ENCODE measurements around the gene BACH2.
A peak's percentile ranks its signal among the peaks of the same experiment; 100 is the strongest.
"Not testable (repeated sequence)": the region's sequence is repeated elsewhere in the genome, so short reads cannot be mapped to it uniquely, and the experiment has no call there.

Gene BACH2

DNA sequence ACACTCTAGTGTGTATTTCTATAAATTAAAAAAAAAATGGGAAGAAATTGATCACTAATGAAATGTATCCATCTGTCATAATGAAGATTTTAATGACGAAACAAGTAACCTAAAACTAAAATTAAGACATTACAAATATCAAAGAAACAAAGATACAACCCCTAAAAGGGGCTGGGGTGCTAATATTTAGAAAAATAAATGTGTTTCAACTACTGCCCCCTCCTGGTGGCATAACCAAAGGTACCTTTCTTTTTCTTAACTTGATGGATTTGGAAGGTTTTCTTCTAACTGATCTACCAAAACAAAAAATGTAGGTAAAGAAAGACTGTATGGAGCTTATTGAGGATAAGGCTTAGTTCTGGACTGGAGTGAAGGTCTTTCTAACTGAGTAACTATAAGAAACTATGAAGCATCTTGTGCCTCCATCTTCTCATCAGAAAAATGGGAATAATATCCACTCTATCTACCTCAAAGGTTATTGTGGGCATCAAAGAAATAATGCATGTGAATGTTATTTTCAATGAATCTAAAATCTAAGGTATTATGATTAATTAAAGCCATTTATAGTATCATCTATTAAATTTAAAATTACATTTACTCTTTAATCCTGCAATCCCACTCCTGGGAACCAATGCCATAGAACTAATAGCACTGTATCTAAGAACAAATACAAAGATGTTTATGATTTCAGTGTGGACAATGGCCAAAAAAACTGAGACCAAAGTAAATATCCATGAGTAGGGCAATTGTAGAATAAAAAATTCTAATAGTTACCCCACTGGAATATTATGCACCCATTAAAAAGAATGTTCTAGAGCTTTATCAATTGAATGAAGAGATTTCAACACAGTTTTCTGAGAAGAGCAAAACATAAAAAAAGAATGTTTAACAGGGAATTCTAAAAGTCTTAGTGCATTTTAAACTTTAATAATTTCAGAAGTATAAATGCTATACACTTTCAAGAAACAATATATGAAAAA is 117.2 kb downstream of the BACH2 start:
- DNase-seq: peak; percentile 51

DNA sequence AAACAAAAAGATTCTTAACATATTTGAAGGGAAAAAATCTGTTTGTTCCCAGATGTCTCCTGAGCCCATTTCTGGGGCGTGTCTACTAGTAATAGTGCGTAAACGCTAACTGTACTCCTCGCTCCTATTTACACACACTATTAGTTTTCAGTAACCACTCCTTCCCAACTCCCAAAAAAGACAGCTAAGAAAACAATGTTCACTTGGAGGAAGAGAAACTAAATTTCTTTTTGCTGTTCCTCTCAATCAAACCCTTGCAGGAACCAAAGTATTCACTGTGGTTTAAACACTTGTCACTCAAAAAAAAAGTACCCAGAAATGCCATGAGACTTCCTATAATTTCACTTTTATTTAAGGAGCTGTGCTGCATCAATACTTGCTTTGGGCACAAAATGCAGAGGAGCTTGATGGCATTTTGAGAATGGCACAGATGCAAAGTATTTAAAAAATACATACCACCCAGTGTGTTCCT is 118.2 kb downstream of the BACH2 start:
- DNase-seq: no peak

DNA sequence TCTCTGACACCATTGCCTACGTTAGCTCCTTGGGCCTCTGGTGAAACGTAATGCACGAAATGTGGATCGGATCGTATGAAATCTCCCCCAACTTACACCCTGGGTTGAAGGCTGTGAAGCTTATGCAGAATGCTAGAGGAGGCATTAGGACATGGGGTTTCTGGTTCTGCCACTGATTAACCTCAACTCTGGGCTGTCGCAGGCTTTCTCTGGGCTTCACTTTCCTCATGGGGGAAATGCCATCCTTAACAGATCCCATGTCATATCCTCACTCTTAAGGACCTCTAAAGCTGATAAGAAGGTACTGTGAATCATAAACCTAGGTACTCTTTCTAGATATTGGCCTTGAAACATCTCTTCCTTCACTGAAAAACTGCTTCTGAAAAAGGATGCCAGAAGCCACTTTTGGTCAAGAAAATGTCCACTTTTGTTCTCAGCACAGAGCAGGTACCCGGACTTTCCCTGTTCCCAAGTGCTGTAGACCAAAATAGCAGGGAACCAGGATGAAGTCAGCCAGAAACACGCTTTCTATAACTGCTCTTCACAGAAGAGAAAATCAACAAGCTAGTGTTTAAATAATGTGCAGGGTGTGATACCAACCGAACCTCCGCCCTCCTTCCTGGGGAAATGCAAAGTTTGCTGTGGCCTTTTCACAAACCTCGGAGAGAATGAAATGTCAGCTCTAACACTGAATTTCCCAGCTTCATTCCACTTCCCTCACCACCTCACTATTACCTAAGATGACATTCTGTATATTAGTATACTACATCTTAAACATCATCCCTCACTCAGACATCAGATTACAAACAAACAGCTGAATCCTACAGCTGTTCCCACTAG is 118.9 kb downstream of the BACH2 start:
- DNase-seq: no peak

DNA sequence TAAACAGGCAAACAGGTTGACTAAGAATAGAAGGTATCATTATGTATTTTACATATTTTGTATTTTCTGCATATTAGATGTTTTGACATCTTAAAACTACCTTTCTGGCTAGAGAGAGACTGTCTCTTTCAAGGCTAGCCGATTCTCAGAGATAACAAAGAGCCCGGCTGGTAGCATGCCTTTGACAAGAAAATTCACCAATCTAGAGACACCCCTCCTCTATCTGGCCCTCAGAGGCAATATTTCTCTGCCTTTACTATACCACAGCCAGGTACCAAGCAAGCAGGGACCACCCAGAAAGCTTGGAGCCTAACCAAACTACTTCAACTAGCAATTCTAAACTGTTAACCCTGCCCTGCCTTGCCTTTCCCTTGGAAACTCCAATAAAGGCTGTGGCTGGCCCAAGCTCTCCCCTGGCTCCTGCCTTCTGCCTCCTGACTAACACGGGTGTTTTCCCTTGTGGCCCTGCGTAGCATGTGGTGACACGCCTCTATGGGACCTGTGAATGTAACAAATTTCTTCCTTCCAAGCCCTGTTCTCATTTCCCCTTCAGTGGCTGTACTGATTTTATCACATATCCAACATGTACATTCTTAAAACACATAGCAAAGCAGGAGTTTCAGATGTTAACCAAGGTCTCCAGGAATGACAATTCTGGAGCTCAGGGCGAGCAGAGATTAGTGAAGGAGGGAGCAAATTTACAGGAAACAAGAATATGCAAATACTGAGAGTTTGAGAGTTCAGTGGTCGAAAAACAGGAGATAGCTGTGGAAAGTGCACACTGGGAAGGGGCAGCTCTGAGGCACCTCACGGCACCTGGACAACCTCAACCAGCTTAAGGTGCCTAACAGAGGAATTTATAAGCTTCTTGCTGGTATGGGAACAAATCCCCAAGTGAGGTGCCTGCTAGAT is 120.8 kb downstream of the BACH2 start:
- peak; percentile 38 for DNase-seq

DNA sequence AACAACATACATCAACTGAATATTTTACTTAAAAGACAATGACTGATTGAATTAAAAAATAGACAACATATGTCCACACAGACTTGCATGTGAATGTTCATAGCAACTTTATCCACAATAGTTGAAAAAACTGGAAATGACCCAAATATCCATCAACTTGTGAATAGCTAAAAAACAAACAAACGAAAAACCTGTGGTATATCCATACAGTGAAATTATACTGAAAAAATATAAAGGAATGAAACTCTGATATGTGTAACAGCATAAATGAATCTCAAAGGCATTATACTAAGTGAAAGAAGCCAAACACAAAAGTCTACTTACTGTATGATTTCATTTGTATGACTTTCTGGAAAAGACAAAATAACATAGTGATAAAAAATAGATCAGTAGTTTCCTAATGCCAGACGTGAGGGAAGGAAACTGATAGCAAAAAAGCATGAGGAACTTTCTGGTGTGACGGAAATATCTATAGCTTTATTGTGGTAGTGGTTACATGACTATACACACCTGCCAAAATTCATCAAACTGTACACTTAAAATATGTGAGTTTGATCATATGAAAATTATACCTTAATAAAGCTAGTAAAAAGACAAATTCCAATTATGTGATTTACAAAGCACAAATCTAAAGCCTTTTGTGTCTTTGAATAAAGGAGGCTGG is 123.2 kb downstream of the BACH2 start:
- no peak for DNase-seq

DNA sequence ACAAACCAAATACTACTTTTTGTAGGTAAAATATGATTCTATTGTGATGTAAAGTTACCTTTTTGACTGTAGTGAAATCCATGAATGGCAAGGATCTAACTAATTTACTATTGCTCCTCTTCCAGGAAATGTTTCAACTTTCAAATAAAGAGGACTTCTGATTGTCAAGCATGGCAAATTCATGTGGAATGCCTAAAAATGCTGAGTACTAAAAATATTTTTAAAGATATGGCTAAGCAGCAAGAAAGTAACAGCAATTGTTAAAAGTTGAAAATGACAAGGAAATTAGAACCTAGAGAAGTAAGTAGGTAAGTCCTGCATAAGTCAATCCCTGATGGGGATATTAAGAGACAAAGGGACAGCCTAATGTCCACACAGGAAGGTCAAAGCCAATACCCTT is 126.0 kb downstream of the BACH2 start:
- no peak for DNase-seq

DNA sequence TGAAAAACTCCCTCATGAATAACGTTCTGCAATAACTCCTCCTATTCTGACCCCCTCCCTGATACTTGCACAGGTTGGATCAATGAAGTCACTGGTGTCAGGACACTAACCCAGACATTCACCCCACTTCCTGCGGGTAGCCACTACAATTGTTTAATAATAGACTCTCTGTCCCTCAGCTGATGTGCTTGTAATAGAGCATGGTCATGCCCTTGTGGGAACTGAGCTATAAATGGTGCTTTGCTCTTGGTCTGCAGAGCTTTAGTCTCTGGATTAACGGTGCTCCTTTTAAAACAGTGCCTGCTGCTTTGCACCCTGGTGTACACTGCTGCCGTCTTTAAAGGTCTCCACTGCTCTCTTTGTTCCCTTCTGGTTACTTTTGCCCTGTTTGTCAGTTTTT is 127.3 kb downstream of the BACH2 start:
- DNase-seq: no peak

DNA sequence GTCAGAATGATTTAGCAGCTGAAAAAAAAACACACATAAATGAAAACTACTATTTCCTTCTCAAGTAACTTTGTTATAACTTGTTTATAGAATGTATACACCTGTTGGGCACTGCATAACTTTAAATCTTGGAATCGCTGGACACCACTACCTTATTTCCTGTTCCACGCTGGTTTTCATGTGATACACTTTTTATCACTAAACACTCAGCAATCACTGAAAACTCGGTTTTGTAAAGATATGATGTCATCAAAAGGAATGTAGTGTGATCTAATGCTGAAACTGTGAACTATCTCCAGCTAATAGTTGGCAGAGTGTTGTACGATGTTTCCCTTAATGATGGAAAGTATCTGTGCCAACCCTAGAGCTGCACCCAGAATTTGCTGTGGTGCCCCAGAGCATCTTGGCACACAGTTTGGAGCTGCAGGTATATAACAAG is 127.9 kb downstream of the BACH2 start:
- no peak for DNase-seq

DNA sequence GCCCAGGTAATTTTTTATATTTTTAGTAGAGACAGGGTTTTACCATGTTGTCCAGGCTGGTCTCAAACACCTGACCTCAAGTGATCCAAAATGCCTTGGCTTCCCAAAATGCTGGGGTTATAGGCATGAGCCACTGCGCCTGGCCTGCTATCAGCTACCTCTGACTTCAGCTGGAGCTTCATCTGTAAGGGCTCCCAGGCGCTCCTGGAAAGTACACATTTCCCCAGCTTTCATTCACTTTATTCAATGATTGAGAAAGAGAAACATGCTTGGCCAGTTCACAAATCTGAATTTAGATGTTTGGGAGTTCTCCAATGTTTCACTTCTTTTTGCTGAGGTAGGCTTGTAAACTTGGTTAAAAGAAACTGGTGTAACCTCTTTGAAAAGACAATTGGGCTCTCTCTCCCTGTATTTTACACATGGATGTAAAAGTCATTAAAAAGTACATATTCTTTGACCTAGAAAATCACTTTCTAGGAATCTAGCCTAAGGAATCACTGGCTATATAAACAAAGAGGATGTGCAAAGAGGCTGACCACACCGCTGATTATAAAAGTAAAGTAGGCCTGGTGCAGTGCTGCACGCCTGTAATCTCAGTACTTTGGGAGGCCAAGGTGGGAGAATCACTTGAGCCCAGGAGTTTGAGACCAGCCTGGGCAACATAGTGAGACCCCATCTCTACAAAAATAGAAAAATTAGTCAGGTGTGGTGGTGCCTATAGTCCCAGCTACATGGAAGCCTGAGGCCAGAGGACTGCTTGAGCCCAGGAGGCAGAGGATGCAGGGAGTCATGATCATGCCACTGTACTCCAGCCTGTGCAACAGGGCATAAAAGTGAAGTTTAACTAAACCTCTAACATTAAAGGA is 128.9 kb downstream of the BACH2 start:
- no peak for DNase-seq

DNA sequence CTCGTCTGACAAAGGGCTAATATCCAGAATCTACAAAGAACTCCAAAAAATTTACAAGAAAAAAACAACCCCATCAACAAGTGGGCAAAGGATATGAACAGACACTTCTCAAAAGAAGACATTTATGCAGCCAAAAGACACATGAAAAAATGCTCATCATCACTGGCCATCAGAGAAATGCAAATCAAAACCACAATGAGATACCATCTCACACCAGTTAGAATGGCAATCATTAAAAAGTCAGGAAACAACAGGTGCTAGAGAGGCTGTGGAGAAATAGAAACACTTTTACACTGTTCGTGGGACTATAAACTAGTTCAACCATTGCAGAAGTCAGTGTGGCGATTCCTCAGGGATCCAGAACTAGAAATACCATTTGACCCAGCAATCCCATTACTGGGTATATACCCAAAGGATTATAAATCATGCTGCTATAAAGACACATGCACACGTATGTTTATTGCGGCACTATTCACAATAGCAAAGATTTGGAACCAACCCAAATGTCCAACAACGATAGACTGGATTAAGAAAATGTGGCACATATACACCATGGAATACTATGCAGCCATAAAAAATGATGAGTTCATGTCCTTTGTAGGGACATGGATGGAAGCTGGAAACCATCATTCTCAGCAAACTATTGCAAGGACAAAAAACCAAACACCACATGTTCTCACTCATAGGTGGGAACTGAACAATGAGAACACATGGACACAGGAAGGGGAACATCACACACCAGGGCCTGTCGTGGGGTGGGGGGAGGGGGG is 130.3 kb downstream of the BACH2 start:
- not testable (repeated sequence) for DNase-seq

DNA sequence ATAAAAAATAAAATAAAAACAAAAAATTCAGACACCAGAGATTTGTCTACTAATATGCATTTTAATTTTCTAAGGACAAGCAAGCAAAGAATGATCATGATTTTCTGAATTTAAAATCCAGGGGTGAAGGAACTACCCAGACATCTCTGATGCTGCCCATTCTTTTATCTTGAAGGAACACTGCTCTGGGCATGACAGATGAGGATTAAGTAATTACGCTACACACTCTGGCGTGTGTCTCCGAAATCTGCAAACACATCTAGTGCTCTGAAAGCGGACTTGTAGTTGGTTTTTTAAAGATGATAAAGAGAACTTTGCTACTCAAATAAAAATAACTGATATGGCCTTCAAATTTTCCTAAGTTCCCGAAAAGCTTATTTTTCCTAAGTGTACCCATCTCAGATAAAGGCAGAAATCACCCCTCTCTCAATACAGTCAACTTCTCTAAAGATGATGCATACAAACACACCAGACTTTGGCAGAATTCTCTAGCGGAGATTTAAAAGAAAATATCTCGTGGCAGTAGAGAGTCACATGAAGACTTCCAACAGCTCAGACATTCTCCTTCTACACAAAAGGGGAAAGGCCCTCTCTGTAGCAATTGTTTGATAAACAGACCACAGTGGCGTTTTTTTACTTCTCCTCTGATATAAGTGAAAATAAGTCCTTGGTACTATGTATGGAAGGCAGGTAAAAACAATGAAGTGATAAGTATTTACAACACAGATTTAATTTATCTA is 133.8 kb downstream of the BACH2 start:
- DNase-seq: no peak

DNA sequence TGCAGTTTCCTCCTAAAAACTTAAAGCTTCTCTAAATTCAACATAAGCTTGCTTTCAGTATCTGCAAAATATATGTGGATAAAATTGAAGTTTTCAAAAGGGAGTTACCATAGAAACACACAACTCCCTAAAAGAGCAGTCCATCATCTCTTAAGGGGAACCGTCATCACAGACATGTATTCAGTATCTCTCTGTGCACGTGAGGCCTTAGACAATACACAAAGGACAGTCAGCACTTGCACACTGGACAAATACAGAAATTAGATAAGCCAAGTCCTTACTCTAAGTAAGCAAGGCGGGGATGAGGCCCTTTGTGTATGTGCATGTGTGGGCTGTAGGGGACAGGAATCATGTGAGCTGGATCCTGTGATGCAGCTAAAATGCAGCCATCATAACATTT is 136.6 kb downstream of the BACH2 start:
- no peak for DNase-seq

DNA sequence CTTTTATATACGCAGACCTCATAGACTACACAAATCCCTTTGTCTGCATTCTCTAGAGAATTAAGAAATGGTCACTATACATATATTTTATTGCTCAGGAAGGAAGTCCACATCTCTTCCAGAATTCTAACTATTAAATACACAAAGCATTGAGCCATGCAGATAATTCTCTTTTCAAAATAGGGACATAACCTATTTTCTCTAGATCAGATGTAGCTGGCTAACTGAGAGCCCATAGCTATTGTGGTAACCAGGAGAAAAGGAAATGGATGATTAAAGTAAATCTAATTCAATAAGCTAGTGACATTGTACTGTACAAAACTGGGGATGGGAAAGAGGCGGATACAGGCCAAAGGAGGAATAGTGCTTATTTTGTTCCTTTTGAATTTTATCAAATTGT is 137.2 kb downstream of the BACH2 start:
- no peak for DNase-seq

DNA sequence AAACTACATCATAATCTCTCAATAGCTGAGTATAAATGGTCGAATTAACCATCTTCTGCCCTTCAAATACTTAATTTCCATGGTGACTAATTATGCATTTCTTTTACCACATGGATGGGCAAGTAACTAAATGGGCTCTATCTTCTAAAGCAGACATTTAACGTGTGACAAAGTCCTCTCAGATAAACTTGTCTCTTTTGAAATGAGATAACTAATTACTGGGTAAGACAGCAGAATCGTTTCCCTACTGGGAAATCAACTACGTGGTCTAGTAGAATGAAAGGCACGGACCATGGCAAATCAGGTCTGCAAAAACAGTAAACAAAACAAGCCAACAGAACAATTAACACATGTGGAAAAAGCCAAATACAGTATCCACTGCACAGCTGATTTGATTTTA is 137.7 kb downstream of the BACH2 start:
- no peak for DNase-seq

DNA sequence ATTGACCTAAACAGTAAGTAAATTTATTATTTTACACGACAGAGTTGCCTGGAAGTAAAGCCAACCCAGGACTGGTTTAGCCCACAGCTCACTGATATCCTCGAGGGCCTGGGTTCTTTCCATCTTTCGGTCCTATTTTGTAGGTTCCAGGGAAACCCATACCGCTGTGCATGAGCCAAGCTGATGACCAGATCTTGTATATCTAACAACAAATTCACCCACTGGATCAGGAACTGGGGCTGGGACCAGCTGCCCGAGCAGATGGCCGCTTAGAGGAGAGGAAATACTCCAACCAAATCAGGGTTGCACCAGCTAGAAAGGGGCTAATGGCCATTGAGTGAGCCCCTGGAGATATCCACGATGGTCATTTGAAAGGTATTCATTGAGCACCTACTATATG is 139.2 kb downstream of the BACH2 start:
- DNase-seq: no peak

DNA sequence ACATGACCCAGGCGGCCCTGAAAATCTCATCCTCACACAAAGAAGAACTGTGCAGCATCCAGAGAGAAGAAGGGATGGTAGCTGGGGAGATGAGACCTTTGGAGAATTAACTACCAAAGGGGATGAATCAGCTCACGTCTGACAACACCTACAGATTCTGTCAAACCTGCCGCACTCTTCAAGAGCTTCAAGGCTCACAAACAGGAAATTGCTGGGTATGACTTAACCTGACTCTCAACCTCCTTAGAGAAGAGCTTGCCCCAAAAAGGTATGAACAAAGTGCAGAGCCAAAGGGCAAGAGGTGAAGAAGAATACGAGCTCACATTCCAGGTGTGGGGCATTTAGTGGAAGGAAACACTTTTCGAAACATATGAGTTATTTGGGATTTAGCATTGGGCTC is 139.8 kb downstream of the BACH2 start:
- peak; percentile 53 for DNase-seq

DNA sequence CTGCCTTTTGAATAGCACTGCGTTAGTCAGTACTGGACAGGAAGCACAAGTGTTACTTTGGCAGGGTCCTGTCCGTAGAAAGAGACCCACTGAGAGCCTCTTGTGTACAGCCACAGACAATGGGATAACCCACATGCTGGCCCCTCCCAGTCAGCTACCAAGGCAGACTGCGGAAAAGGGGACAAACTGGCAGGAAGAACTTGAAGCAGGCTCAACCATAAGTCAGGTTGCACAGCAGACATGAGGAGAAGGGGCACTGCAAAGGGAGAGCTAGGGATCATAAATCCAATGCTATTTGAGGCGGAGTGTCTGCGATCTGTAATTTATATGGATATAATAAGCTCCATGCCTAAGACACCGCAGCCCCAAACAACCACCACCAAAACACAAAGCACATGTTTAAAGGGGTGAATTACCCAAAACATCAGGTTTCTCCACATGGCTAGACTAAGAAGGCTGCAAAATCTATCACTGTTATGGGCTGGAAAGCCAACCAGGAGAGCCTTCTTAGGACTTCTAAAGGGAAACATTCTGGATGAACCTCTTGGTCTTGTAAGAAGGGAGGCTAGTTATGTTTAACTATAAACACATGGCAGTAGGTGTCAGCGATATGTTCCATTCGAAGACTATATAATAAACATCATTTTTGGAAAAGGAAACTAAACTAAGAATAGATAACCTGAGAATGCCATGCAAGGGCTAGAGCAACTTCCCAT is 141.7 kb downstream of the BACH2 start:
- DNase-seq: no peak

DNA sequence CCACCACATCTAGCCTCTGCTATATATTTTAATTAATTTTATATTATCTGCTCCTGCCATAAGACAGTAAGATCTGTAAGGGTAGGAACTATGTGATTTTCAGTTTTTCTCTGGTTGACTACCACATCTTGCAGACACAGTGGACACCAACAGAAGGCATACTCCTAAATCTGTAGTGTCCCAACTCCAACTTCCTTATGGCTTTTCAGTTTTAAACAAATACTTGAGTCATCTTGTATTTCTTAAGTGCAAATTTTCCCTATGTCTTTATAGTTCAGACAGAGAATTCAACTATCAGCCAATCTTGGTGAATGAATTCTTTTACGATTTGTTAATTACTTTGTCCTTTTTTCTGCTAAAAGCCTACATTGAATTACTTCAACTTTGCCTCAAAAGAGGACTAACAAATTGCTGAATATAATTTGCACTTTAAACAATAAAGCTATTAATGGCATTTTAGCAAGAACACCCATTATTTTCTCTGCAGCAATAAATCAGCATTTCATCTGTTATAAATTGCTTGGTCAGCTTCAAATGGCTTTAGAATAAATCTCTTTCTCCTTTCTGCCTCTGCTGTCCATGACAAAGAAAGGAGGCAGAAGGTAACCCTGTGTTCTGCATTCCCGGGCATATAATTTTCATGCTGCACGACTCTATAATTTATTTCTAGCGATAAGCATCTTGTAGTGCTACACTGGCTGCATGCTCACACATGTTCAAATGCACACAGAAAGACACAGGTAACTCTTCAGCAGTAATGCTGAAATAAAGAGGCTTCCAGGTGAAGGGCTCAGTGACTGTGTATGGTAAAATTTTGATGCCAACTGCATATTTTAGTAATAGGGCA is 144.8 kb downstream of the BACH2 start:
- no peak for DNase-seq
